ENCODE measurements around the gene POLA2.
"Not testable (repeated sequence)": the region's sequence is repeated elsewhere in the genome, so short reads cannot be mapped to it uniquely, and the experiment has no call there.

Gene POLA2

DNA sequence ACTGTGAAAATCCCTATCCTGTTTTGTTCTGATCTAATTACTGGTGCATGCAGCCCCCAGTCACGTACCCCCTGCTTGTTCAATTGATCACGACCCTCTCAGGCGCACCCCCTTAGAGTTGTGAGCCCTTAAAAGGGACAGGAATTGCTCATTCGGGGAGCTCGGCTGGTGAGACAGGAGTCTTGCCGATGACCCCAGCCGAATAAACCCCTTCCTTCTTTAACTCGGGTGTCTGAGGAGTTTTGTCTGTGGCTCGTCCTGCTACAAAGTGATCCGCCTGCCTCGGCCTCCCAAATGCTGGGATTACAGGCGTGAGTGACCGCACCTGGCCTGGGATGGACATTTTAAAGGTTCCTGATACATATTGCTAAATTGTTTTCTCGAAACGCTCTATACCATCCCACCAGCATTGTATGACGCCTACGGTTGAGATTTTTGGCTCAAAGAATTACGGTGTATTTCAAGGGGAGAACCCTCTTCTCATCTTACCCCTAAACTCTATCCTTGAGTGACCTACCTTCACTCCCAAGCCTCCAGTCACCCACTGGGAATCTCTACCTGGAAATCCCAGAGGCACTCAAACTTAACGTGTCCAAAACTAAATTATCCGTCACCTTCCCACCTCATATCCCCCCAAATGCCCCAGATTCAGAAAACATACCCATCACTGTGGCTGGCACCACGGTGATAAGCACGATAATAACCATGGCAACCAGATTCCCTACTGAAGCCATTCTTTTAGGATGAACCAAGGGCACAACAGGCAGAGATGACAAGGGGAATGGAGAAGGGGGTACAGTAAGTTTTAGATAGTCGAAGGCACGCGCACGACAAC is 789 bp upstream of the POLA2 start:
- H3K4me3 ChIP-seq (ENCODE audit: low read depth, low read length): peak overlapping the region; percentile 97
- TF ChIP-seq MYC (IDR thresholded peaks at IDR 0.05; ENCODE audit: low read depth, low read length) (no peak), POLR2A (IDR thresholded peaks at IDR 0.05; ENCODE audit: extremely low read depth, insufficient read length) (no peak)
- TF ChIP-seq, protein P1, sequence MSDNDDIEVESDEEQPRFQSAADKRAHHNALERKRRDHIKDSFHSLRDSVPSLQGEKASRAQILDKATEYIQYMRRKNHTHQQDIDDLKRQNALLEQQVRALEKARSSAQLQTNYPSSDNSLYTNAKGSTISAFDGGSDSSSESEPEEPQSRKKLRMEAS (IDR thresholded peaks at IDR 0.05; ENCODE audit: low read depth, low read length): no peak
- TF ChIP-seq, protein P2, sequence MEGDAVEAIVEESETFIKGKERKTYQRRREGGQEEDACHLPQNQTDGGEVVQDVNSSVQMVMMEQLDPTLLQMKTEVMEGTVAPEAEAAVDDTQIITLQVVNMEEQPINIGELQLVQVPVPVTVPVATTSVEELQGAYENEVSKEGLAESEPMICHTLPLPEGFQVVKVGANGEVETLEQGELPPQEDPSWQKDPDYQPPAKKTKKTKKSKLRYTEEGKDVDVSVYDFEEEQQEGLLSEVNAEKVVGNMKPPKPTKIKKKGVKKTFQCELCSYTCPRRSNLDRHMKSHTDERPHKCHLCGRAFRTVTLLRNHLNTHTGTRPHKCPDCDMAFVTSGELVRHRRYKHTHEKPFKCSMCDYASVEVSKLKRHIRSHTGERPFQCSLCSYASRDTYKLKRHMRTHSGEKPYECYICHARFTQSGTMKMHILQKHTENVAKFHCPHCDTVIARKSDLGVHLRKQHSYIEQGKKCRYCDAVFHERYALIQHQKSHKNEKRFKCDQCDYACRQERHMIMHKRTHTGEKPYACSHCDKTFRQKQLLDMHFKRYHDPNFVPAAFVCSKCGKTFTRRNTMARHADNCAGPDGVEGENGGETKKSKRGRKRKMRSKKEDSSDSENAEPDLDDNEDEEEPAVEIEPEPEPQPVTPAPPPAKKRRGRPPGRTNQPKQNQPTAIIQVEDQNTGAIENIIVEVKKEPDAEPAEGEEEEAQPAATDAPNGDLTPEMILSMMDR (IDR thresholded peaks at IDR 0.05; ENCODE audit: low read depth, low read length): no peak
- no peak for DNase-seq (ENCODE audit: low read depth)

DNA sequence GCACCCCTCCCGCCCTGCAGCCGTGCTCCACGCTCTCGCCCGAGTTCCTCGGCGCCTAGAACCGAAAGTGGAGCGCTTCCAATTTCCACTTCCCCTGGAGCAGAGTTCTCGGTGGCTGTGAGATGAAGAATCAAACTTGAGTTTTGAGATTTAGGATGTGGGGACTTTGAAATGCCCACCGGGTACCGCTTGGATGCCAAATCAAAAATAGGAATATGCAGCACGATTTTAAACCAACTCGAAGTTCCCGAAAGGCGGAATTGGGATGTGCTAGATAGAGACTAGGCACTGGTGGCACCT is 569 bp downstream of the POLA2 start:
- no peak for DNase-seq (ENCODE audit: low read depth)
- TF ChIP-seq, protein P2 (IDR thresholded peaks at IDR 0.05; ENCODE audit: low read depth, low read length): no peak
- no peak for TF ChIP-seq POLR2A (IDR thresholded peaks at IDR 0.05; ENCODE audit: extremely low read depth, insufficient read length)
- TF ChIP-seq MYC (IDR thresholded peaks at IDR 0.05; ENCODE audit: low read depth, low read length): peak; percentile 7; the same call in 1 of the 2 replicates
- TF ChIP-seq, protein P1 (IDR thresholded peaks at IDR 0.05; ENCODE audit: low read depth, low read length): no peak
- H3K4me3 ChIP-seq (ENCODE audit: low read depth, low read length): peak overlapping the region; percentile 97

DNA sequence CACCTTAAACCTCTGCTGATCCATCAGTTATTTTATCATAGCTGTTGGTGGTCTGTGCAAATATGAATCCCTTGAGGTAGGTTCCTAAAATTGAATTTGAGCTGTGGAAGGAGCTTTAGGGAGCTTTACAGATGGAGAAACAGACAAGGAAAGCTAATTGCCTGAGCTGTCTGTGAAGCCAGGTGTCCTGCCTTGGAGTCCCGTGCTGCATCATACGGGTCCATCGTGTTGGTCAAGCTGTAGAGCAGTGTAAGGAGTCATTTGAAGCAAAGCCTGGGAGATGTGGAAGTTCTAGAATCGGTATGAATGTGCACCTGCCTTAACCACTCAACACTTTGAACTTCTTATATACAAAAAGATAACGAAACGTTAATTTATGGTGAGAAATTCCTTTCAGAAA is 1.0 kb downstream of the POLA2 start:
- peak; percentile 30 for DNase-seq (ENCODE audit: low read depth)
- H3K4me3 ChIP-seq (ENCODE audit: low read depth, low read length): peak overlapping the region; percentile 97
- TF ChIP-seq, protein P2 (IDR thresholded peaks at IDR 0.05; ENCODE audit: low read depth, low read length): no peak
- TF ChIP-seq, protein P1 (IDR thresholded peaks at IDR 0.05; ENCODE audit: low read depth, low read length): no peak

DNA sequence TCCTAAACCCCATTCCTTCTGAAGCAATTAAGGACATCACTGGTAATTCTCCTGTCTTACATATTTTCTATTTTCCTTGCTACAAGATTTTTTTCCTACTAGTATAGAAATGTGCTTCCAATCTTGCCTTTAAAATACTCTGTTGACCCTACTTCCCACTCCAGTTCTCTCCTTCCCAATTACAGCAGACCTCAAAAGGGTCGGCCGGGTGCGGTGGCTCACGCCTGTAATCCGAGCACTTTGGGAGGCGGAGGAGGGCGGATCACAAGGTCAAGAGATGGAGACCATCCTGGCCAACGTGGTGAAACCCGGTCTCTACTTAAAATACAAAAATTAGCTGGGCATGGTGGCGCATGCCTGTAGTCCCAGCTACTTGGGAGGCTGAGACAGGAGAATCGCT is 3.0 kb downstream of the POLA2 start:
- H3K4me3 ChIP-seq (ENCODE audit: low read depth, low read length); DNase-seq (ENCODE audit: low read depth): not testable (repeated sequence)

DNA sequence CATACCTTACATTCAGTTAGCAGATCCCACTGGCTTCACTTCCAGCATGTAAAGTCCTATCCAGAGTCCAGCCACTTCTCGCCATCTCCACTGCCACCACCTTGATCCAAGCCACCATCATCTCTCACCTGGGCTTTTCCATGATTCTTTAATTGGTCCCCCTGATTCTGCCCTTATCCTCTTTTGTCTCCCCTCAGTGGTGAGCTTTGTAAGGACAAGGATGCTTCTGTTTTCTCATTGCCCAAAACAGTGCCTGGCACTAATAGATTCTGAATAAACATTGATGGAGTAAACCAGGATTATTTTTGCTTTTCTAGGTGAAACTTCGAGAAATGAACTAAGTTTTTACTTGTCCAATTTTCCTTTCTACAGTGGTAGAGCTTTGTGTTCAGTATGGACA is 4.4 kb downstream of the POLA2 start:
- no peak for DNase-seq (ENCODE audit: low read depth)
- no peak overlapping the region for H3K4me3 ChIP-seq (ENCODE audit: low read depth, low read length)
- TF ChIP-seq MYC (IDR thresholded peaks at IDR 0.05; ENCODE audit: low read depth, low read length) (no peak), POLR2A (IDR thresholded peaks at IDR 0.05; ENCODE audit: extremely low read depth, insufficient read length) (no peak)
- TF ChIP-seq, protein P2 (IDR thresholded peaks at IDR 0.05; ENCODE audit: low read depth, low read length): no peak
- TF ChIP-seq, protein P1 (IDR thresholded peaks at IDR 0.05; ENCODE audit: low read depth, low read length): no peak

DNA sequence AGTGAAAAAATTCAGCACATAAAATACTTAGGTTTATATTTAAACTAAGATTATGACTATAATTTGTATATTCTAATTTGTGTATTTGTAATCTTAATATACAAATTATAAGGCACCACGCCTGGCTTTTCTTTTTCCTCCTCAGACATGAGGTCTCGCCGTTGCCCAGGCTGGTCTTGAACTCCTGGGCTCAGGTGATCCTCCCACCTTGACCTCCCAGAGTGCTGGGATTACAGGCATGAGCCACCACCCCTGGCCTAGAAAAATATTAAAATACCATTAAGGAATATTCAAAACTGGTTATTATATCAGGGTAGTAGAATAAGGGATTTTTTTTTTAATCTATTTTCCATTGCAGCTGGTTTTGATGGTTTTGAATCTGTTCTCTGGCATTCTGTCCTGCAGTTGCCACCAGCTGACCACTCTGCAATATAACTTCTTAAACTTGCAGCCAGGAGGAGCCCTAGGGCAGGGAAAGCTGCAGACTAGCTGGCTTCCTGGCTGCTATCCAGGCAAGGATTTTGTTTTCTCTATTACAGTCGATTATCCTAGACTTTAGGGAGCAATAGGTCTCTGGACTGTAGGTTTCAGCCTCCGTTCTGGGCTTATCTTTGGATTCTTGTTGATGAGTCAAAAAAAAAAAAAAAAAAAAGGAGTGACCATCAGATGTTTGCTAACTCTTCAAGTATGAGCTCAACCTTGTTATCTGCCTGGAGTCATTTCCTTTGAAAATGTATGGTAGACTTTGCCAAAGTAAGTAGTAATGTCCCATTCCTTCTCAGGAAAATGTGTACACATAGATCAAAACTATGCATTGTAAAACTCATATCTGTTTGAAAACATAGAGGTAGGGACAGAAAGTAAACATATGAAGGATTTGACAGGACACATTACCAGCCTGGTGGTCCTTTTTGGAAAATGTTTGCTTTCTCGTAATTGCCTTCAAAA is 13.2 kb downstream of the POLA2 start:
- DNase-seq (ENCODE audit: low read depth): peak; percentile 66
- H3K4me3 ChIP-seq (ENCODE audit: low read depth, low read length): no peak overlapping the region
- TF ChIP-seq POLR2A (IDR thresholded peaks at IDR 0.05; ENCODE audit: extremely low read depth, insufficient read length): no peak
- TF ChIP-seq, protein P2 (IDR thresholded peaks at IDR 0.05; ENCODE audit: low read depth, low read length): peak; percentile 56
- TF ChIP-seq, protein P1 (IDR thresholded peaks at IDR 0.05; ENCODE audit: low read depth, low read length): 0 out of 2 replicates have a peak, but pooled peaks have one; percentile 43
- 0 out of 2 replicates have a peak, but pooled peaks have one; percentile 19 for TF ChIP-seq MYC (IDR thresholded peaks at IDR 0.05; ENCODE audit: low read depth, low read length)
